GM23248 (cell line): ENCODE measurements around the gene PRKD1.

ENCODE experiments used
- EZH2 ChIP-seq: fragments of 200-600 bp; sonication (generic); IDR thresholded peaks from 2 replicates; pipeline ENCODE4 v1.6.1; 2018; ENCODE audit warnings: antibody characterized with exemption, mild to moderate bottlenecking; ENCODE audit not compliant: insufficient read depth, poor library complexity, severe bottlenecking
- EZH2phosphoT487 ChIP-seq: fragments of 200-600 bp; sonication (generic); IDR thresholded peaks from 2 replicates; pipeline ENCODE4 v1.6.1; 2018; ENCODE audit warnings: antibody characterized with exemption, moderate library complexity, mild to moderate bottlenecking, low read depth; ENCODE audit not compliant: insufficient read depth

DNA sequence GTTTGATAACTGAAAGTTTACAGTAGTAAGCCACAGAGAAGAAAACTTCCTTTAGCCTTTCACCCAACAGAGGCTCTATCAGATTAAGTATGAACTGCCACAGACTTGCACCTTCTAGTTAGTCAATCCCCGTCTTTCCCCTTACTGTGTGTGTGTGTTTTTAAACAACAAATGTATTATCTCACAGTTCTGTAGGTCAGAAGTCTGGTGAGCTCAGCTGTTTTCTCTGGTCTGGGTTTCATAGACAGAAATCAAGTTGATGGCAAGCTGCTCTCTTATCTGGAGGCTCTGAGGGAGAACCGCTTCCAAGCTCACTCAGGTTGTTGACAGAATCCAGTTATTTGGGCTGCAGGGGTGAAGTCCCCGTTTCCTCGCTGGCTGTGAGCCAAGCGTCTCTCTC is 320.5 kb downstream of the PRKD1 start:
- TF ChIP-seq EZH2phosphoT487 (no peak), EZH2 (no peak)
